HG03139 (cell line): Measurements from ENCODE around the gene STARD13.

Source experiments
- ATAC-seq: cut with Tn5 transposase; IDR thresholded peaks from one replicate; pipeline ENCODE4 v1.9.1; 2021; ENCODE audit not compliant: unreplicated experiment

The STARD13 gene

DNA sequence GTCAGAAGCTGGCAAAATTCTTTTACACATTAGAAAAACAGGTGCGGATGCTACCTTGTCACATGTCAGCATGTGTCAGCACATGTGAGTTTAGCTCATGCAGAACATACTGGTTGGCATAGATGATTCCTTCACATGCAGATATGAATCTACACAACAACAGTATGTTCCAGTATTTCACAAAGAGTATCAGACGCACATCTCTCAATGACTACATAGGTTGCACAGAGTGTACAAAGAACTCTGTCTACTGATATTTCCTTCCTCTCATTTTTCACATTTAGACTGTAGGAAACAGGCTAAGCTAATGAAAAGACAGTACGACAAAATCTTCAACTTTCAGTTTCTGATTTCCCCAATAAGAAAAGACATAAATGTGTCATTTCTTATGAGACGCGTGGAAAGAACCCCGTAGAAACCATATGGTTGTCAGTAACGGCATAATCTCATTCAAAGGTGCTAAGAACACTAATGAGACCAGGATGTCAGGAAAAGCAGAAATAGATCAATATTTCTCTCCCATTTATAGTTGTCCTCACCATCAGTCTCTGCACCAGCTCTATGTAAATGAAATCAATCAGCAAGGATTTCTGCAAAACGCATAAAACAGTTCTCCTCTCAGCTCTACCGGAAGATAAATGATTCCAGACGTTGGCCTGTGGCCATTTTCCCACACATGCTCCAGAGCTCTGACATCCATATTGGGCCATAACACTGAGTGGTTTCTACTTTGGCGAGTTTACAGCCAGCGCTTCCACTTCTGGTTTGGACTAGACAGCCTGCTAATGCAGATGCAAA lies 81.2 kb downstream of the STARD13 start:
- ATAC-seq, result no peak

DNA sequence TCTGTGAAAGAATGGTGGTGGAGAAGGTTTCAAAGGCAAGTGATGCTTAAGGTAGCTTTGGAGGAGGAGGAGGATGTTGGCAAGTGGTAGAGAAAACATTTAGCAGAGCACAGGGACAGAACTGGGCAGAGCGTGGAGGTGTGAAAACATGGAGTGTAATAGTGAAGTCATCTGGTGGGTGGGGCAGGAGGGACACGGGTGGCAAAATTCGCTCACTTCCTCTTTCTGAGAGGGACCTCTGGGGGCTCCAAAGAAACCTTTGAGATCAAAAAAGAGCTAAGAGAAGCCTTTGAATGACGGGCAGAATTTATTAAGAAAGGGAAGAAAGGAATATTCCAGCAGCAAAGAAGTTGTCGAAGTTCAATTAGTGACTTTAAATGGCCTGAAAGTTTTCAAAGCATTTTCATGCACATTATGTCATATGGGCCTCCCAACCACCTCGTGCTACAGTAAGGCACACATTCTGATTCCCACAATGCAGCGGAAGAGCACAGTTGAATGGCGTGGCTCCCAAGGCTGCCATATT lies 82.8 kb downstream of the STARD13 start:
- ATAC-seq, result no peak

- ATAC-seq, result no peak
Measured at GRCh38 chr13:33201659-33202058, 83.9 kb downstream of the STARD13 start.

GRCh38 chr13:33199289-33199850 lies 86.2 kb downstream of the STARD13 start:
- no peak for ATAC-seq

DNA sequence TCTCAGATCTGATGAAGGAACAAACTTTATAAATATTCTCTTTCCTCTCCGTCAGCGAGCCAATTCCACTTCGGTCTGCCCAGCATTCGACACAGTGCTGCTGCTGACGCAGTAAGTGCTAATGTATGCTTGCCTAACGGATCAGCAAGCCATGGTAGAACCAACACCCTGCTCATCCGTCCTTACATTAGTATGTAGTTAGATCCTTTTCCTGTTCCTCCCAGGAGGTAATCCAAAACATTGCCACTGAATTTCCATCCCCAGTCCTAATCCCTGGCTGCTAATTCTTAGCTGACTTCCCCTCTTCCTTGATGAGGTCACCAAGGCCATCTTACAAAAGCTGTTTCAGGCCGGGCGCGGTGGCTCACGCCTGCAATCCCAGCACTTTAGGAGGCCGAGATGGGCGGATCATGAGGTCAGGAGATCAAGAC lies 88.0 kb downstream of the STARD13 start:
- no peak for ATAC-seq

- no peak for ATAC-seq
Measured at GRCh38 chr13:33196767-33197166, 88.8 kb downstream of the STARD13 start.

GRCh38 chr13:33195693-33196464 lies 89.7 kb downstream of the STARD13 start:
- ATAC-seq, result no peak

DNA sequence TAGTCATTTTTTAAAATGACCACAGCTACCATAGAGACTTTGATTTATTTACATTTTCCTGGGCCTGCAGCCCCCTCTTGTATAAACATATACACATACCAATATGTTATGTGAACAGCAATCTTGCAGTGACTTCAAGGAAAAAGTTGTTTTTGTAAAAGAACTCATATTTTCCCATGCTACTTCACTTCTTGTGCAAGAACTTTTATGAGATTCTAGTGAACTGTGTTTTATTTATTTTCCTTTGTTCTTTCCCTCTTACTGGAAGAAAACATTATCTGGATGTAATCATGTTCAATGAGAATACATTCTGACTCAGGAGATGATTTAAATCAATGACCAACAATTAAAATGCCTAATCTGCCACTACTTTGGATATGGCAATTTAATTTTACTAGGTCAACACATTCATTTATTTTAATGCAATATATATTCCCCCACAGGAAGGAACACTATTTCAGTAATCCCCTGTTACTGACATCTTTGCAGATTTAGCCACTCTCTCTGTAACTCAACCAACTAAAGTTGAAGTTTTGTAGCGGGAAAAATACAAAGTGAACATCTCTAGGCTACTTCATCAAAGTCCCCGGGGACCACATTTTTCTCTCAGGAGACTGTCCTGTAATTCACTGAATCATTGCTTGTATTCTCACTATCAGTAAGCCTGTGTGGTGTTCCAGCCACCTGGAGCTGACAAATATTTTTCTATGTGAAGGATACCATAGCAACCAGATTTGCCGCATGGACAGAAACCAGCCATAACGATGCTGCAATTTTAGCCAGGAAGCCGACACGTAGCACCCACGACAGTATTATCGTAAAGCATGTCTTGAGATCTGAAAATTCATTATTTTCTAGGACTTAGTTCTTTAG lies 90.5 kb downstream of the STARD13 start:
- peak; percentile 83 for ATAC-seq

- ATAC-seq, result no peak
Measured at GRCh38 chr13:33193428-33193974, 92.1 kb downstream of the STARD13 start.

GRCh38 chr13:33191425-33192210 lies 93.9 kb downstream of the STARD13 start:
- no peak for ATAC-seq

GRCh38 chr13:33189470-33189869 lies 96.1 kb downstream of the STARD13 start:
- no peak for ATAC-seq

GRCh38 chr13:33188093-33188882 lies 97.3 kb downstream of the STARD13 start:
- no peak for ATAC-seq

- no peak for ATAC-seq
Measured at GRCh38 chr13:33186861-33187291, 98.7 kb downstream of the STARD13 start.

GRCh38 chr13:33185853-33186252 lies 99.7 kb downstream of the STARD13 start:
- no peak for ATAC-seq

DNA sequence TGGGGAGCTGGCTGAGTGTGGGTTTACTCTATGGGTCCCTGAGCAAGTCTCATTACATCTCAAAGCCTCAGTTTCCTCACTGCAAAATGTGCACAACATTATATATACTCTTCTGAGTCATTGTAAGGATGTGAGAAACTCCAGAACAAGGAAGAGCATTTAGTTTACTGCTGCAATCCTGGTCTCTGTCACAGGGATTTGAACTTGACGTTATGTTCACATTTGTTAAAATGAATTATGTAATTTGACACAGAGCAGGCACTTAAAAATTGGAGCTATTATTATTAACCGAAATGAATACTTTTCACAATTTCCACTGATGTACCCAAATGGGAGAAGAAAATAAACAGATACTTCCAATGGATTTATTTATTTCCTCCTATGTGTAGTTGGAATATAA lies 101.0 kb downstream of the STARD13 start:
- no peak for ATAC-seq

DNA sequence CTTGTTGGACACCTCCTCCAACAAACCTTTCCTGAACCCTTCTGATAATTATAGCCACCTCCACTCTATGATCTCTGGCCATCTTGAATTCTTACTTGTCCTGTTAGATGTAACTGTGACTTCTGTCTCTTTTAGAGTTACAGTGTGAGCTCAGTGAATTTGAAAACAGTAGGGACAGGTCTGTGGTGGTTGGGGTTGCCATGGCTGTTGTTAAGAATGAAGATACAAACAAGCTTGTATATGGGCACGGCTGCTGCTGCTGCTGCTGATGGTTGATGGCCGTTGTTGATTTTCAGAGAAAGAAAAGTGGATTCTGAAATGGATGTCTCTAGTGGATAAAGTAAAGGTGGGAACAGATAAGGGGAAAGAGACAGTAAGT lies 101.5 kb downstream of the STARD13 start:
- ATAC-seq, result no peak

- ATAC-seq, result no peak
Measured at GRCh38 chr13:33183431-33184111, 102.0 kb downstream of the STARD13 start.

DNA sequence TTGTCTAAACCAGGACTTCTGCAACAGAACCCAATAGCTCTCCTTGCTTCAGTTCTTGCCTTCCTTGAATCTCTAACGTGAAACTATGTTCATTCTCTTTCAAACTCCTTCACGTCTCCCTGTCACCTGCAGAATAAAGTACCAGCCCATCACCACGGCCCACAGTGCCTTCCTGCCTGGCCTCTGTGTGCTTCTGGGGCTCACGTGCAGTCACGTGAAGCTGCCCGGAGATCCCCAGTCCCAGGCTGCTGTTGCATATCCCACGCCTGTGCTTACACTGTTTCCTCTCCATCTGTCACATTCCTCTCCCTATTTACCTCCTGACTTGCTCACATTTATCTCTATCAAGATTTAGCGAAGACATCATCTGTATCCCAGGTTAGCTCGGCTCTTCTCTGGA lies 102.8 kb downstream of the STARD13 start:
- no peak for ATAC-seq
